ENCODE data around the gene IFI30.
"Not testable (repeated sequence)": the region's sequence is repeated elsewhere in the genome, so short reads cannot be mapped to it uniquely, and the experiment has no call there.

IFI30 gene

GRCh38 chr19:18152817-18153555 lies 20.6 kb upstream of the IFI30 start, which contains the start of gene PIK3R2:
Gene PIK3R2 (plus strand): TSS chr19:18153163. CDS start chr19:18155880, 2,717 bp downstream.
- peak; percentile 99 for DNase-seq

- no peak for DNase-seq
Measured at GRCh38 chr19:18153556-18154134, 20.0 kb upstream of the IFI30 start.

GRCh38 chr19:18155095-18156087 lies 18.2 kb upstream of the IFI30 start:
- DNase-seq, result no peak

- no peak for DNase-seq
Measured at GRCh38 chr19:18156268-18156667, 17.3 kb upstream of the IFI30 start.

GRCh38 chr19:18156841-18157464 lies 16.7 kb upstream of the IFI30 start:
- no peak for DNase-seq

GRCh38 chr19:18157465-18158063 lies 16.0 kb upstream of the IFI30 start:
- DNase-seq, result no peak

- no peak for DNase-seq
Measured at GRCh38 chr19:18158467-18158866, 15.1 kb upstream of the IFI30 start.

GRCh38 chr19:18159059-18159616 lies 14.5 kb upstream of the IFI30 start:
- DNase-seq, result not testable (repeated sequence)

GRCh38 chr19:18159810-18160209 lies 13.8 kb upstream of the IFI30 start:
- no peak for DNase-seq

GRCh38 chr19:18160493-18160970 lies 13.1 kb upstream of the IFI30 start:
- no peak for DNase-seq

- peak; percentile 76 for DNase-seq
Measured at GRCh38 chr19:18160971-18161635, 12.5 kb upstream of the IFI30 start.

GRCh38 chr19:18161636-18162002 lies 12.0 kb upstream of the IFI30 start:
- DNase-seq, result no peak

GRCh38 chr19:18164072-18164471 lies 9.5 kb upstream of the IFI30 start:
- DNase-seq, result no peak

- DNase-seq, result no peak
Measured at GRCh38 chr19:18165794-18166544, 7.6 kb upstream of the IFI30 start.

GRCh38 chr19:18167011-18167410 lies 6.6 kb upstream of the IFI30 start:
- no peak for DNase-seq

GRCh38 chr19:18167975-18168645 lies 5.5 kb upstream of the IFI30 start:
- DNase-seq, result peak; percentile 44

GRCh38 chr19:18168673-18169381 lies 4.8 kb upstream of the IFI30 start:
- DNase-seq, result no peak

- DNase-seq, result no peak
Measured at GRCh38 chr19:18170714-18171255, 2.8 kb upstream of the IFI30 start.
